Cerebellar cortex (tissue), 1 donor: ENCODE measurements around the gene DEDD2.

Source experiments
- DNase-seq: peaks from one replicate; pipeline ENCODE4 v3.0.0-alpha.2; 2015; ENCODE audit warnings: low spot score

The DEDD2 gene

GRCh38 chr19:42170715-42171114, 46.8 kb downstream of the DEDD2 start:
- DNase-seq = peak; percentile 36

- DNase-seq = no peak
Measured at GRCh38 chr19:42169486-42170413, 47.7 kb downstream of the DEDD2 start.

GRCh38 chr19:42168206-42168605, 49.3 kb downstream of the DEDD2 start:
- DNase-seq = no peak

- no peak for DNase-seq
Measured at GRCh38 chr19:42166316-42166715, 51.2 kb downstream of the DEDD2 start.

GRCh38 chr19:42165146-42165545, 52.3 kb downstream of the DEDD2 start:
- no peak for DNase-seq

GRCh38 chr19:42161616-42162263, 55.7 kb downstream of the DEDD2 start:
- DNase-seq = no peak

GRCh38 chr19:42159942-42160341, 57.5 kb downstream of the DEDD2 start:
- no peak for DNase-seq

- DNase-seq = no peak
Measured at GRCh38 chr19:42158926-42159325, 58.6 kb downstream of the DEDD2 start.

GRCh38 chr19:42156571-42156970, 60.9 kb downstream of the DEDD2 start:
- no peak for DNase-seq

- DNase-seq = no peak
Measured at GRCh38 chr19:42155796-42156195, 61.7 kb downstream of the DEDD2 start.

- DNase-seq = no peak
Measured at GRCh38 chr19:42154471-42155323, 62.8 kb downstream of the DEDD2 start.

GRCh38 chr19:42153672-42154433, 63.6 kb downstream of the DEDD2 start:
- no peak for DNase-seq

- DNase-seq = no peak
Measured at GRCh38 chr19:42152910-42153671, 64.4 kb downstream of the DEDD2 start.

- DNase-seq = no peak
Measured at GRCh38 chr19:42151782-42152684, 65.4 kb downstream of the DEDD2 start.

- DNase-seq = no peak
Measured at GRCh38 chr19:42150911-42151361, 66.5 kb downstream of the DEDD2 start.

GRCh38 chr19:42150364-42150763, 67.1 kb downstream of the DEDD2 start:
- DNase-seq = no peak

GRCh38 chr19:42149447-42150202, 67.9 kb downstream of the DEDD2 start:
- no peak for DNase-seq
